Inferior parietal cortex (tissue), 1 donor: Measurements from ENCODE around the gene LGR6.

Experiments
- DNase-seq: peaks from one replicate; pipeline ENCODE4 v3.0.0-alpha.2; 2016; ENCODE audit errors: extremely low spot score

Gene LGR6

GRCh38 chr1:202264300-202264699, 70.7 kb downstream of the LGR6 start:
- DNase-seq = no peak

- DNase-seq = no peak
Observed at GRCh38 chr1:202264726-202265125, 71.1 kb downstream of the LGR6 start.

- no peak for DNase-seq
Observed at GRCh38 chr1:202266061-202266765, 72.6 kb downstream of the LGR6 start.

- no peak for DNase-seq
Observed at GRCh38 chr1:202268032-202268431, 74.4 kb downstream of the LGR6 start.

- no peak for DNase-seq
Observed at GRCh38 chr1:202268817-202269216, 75.2 kb downstream of the LGR6 start.

GRCh38 chr1:202270871-202271326, 77.3 kb downstream of the LGR6 start:
- no peak for DNase-seq

- no peak for DNase-seq
Observed at GRCh38 chr1:202272103-202272845, 78.7 kb downstream of the LGR6 start.

GRCh38 chr1:202274611-202275010, 81.0 kb downstream of the LGR6 start:
- no peak for DNase-seq

- DNase-seq = no peak
Observed at GRCh38 chr1:202275061-202275770, 81.6 kb downstream of the LGR6 start.

- no peak for DNase-seq
Observed at GRCh38 chr1:202276081-202276715, 82.6 kb downstream of the LGR6 start.

- DNase-seq = no peak
Observed at GRCh38 chr1:202276920-202277319, 83.3 kb downstream of the LGR6 start.

GRCh38 chr1:202278751-202279150, 85.2 kb downstream of the LGR6 start:
- DNase-seq = no peak

GRCh38 chr1:202279806-202280205, 86.2 kb downstream of the LGR6 start:
- no peak for DNase-seq

GRCh38 chr1:202280595-202280994, 87.0 kb downstream of the LGR6 start:
- no peak for DNase-seq

- no peak for DNase-seq
Observed at GRCh38 chr1:202281316-202282024, 87.9 kb downstream of the LGR6 start.

- DNase-seq = no peak
Observed at GRCh38 chr1:202282025-202282371, 88.4 kb downstream of the LGR6 start.

GRCh38 chr1:202282596-202283283, 89.1 kb downstream of the LGR6 start:
- no peak for DNase-seq

GRCh38 chr1:202283379-202283844, 89.8 kb downstream of the LGR6 start:
- no peak for DNase-seq

GRCh38 chr1:202283991-202284390, 90.4 kb downstream of the LGR6 start:
- DNase-seq = no peak

- DNase-seq = no peak
Observed at GRCh38 chr1:202285908-202286307, 92.3 kb downstream of the LGR6 start.

- no peak for DNase-seq
Observed at GRCh38 chr1:202286622-202287097, 93.1 kb downstream of the LGR6 start.
